Small intestine (tissue), 7 donors: ENCODE results near the gene DENND5A. TPM values are rescaled to one million over a fixed set of nuclear protein-coding genes. Genes with fewer than 3 reads are reported as not detected.

Experiments
- DNase-seq, 2 donors: peaks; one replicate each; pipeline versions ENCODE4 v3.0.0 to v3.0.0-alpha.2; 2013
- FAIRE-seq: peaks from 2 replicates; lab custom pipeline; 2012; peaks lifted over from hg19 to GRCh38; lab: Jason Lieb, UNC
- H3K27ac ChIP-seq, 3 donors: one replicate each; pipeline ENCODE4 v1.5.1; 2013; ENCODE audit warnings: low read length in 2 of 3, mild to moderate bottlenecking in 2 of 3, control low read depth in 1 of 3, inconsistent platforms in 1 of 3, low read depth in 1 of 3, moderate library complexity in 1 of 3
- H3K27me3 ChIP-seq, 3 donors: one replicate each; pipeline ENCODE4 v1.6.1; 2013; ENCODE audit warnings: low read length in 3 of 3, inconsistent platforms in 1 of 3; ENCODE audit not compliant: control insufficient read depth in 3 of 3, insufficient read depth in 3 of 3
- H3K36me3 ChIP-seq, 3 donors: one replicate each; pipeline ENCODE4 v1.6.1; 2013; ENCODE audit warnings: low read length in 3 of 3, inconsistent platforms in 1 of 3, low read depth in 1 of 3, mild to moderate bottlenecking in 1 of 3, moderate library complexity in 1 of 3; ENCODE audit not compliant: control insufficient read depth in 3 of 3, insufficient read depth in 2 of 3
- H3K4me1 ChIP-seq, 3 donors: one replicate each; pipeline ENCODE4 v1.6.1; 2013; ENCODE audit warnings: low read length in 2 of 3, inconsistent platforms in 1 of 3, low read depth in 1 of 3, mild to moderate bottlenecking in 1 of 3, moderate library complexity in 1 of 3; ENCODE audit not compliant: control insufficient read depth in 3 of 3, insufficient read depth in 2 of 3
- H3K4me3 ChIP-seq, 3 donors: one replicate each; pipeline ENCODE4 v1.5.1; 2013; ENCODE audit warnings: low read length in 3 of 3, control low read depth in 1 of 3, inconsistent platforms in 1 of 3, low read depth in 1 of 3, mild to moderate bottlenecking in 1 of 3, moderate library complexity in 1 of 3
- H3K9me3 ChIP-seq, 2 donors: one replicate each; pipeline ENCODE4 v1.6.1; 2013; ENCODE audit warnings: low read depth in 1 of 2, low read length in 1 of 2; ENCODE audit not compliant: control insufficient read depth in 2 of 2, insufficient read depth in 1 of 2
- WGBS, 3 donors: extraction: QIAGEN DNeasy Blood & Tissue Kit; methylation state at CpG; one replicate each; pipeline ENCODE4 v1.1.7; 2013; 5-methylcytosine and 5-hydroxymethylcytosine counted together
- polyA plus RNA-seq, 4 donors: library from polyadenylated mRNA; stranded (reverse) in 3 of 4; unstranded in 1 of 4; fragments of 200-250 nt in 3 of 4; fragments of 120-200 nt in 1 of 4; gene quantifications; one replicate each; pipeline versions ENCODE4 v1.2.1 to v1.2.3, GENCODE V29; 2013
- donor health status: healthy with polysubstance abuse.
- donor health status: control.
- donor health status: control.
- donor health status: Bipolar disorder and iron deficiency.
- donor health status: healthy.

The DENND5A gene
- polyA plus RNA-seq, 4 donors: 0.89 to 17.7 (median 11.0) TPM

- FAIRE-seq (no peak), DNase-seq (peak; percentile 62 to 90)
- H3K27ac ChIP-seq: no peak overlapping the region
- H3K36me3 ChIP-seq: no peaks in the 10 kb centered on the region
- no peak overlapping the region for H3K4me3 ChIP-seq
- H3K27me3 ChIP-seq: peaks cover 0 to 25% (median 5%) of the 10 kb centered on the region in 3 donors
- no peaks in the 10 kb centered on the region for H3K9me3 ChIP-seq
- 18 to 66% (median 25%) methylated on average over 3 of the region's 3 CpGs for WGBS, 3 donors
- peaks cover 0 to 12% (median 3%) of the 10 kb centered on the region in 3 donors for H3K4me1 ChIP-seq
These were observed 176.1 kb downstream of the DENND5A start for GRCh38 chr11:9089061-9089460.

Other genes with a start within 250 kb of the DENND5A start
- 1 to 10 TPM in 2 of 4 donors, under 1 TPM in 1, not detected in 1; under 0.01 to 8.8 (median 4.9) TPM for gene SCUBE2, start 173.8 kb downstream of the DENND5A start, polyA plus RNA-seq
- 10 to 100 TPM; 16.5 to 36.0 (median 20.8) TPM for gene TMEM41B, start 49.2 kb upstream of the DENND5A start, polyA plus RNA-seq
- gene IPO7, start 119.3 kb upstream of the DENND5A start, polyA plus RNA-seq: 10 to 100 TPM; 21.5 to 91.8 (median 33.8) TPM
- 10 to 100 TPM; 16.8 to 19.2 (median 18.1) TPM for gene ZNF143, start 195.7 kb upstream of the DENND5A start, polyA plus RNA-seq